ENCODE measurements around the gene TIGD6. TPM values are rescaled to one million over a fixed set of nuclear protein-coding genes. Genes with fewer than 3 reads are reported as not detected.
A peak's percentile ranks its signal among the peaks of the same experiment; 100 is the strongest.
"Not testable (repeated sequence)": the region's sequence is repeated elsewhere in the genome, so short reads cannot be mapped to it uniquely, and the experiment has no call there.

TIGD6 gene
- total and polyA plus RNA-seq, 3 experiments from 2014 or later = 1.5 to 3.1 (median 3.0) TPM

GRCh38 chr5:149946118-149946517, 54.3 kb downstream of the TIGD6 start:
- Mint-ChIP-seq H3K4me1 (no peaks in the 10 kb centered on the region), H3K4me3 (no peak overlapping the region), H3K36me3 (no peaks in the 10 kb centered on the region), H3K9me3 (no peaks in the 10 kb centered on the region), H3K27ac (no peak overlapping the region), H3K27me3 (peaks cover 3 to 37% of the 10 kb centered on the region in 2 donors)
- H3K9me3 ChIP-seq (ENCODE audit: low read length) = no peaks in the 10 kb centered on the region
- no peak for DNase-seq
- H3K4me3 ChIP-seq (ENCODE audit: low read length) = no peak overlapping the region
- no peak overlapping the region for H3K27ac ChIP-seq (ENCODE audit: low read depth, low read length)
- ChIA-PET CTCF (interaction anchor here (1.3 kb wide), 1 partner anchor 16 kb away, joined by 4 read pairs; no protein-coding TSS in a partner anchor), POLR2A (no interaction called here)
- H3K4me1 ChIP-seq (ENCODE audit: insufficient read depth, low read length) = no peaks in the 10 kb centered on the region
- H3K36me3 ChIP-seq (ENCODE audit: insufficient read depth, low read length) = no peaks in the 10 kb centered on the region
- H3K27me3 ChIP-seq (ENCODE audit: insufficient read depth, low read length, poor library complexity, severe bottlenecking) = no peaks in the 10 kb centered on the region

- H3K4me3 ChIP-seq (ENCODE audit: low read length) = no peak within 1 kb of the TSS
- peak within 1 kb of the TSS in 2 of 8 donors; percentile 34 to 82 for H3K27ac Mint-ChIP-seq
- H3K27me3 Mint-ChIP-seq = peaks cover 3 to 37% of the 10 kb centered on the region in 2 donors
- ChIA-PET POLR2A (no interaction called here), CTCF (no interaction called here)
- H3K9me3 ChIP-seq (ENCODE audit: low read length) = no peaks in the 10 kb centered on the region
- H3K27ac ChIP-seq (ENCODE audit: low read depth, low read length) = no peak within 1 kb of the TSS
- DNase-seq = no peak
- no peaks in the 10 kb centered on the region for H3K4me1 Mint-ChIP-seq
- H3K36me3 ChIP-seq (ENCODE audit: insufficient read depth, low read length) = no peaks in the 10 kb centered on the region
- H3K27me3 ChIP-seq (ENCODE audit: insufficient read depth, low read length, poor library complexity, severe bottlenecking) = no peaks in the 10 kb centered on the region
- H3K4me1 ChIP-seq (ENCODE audit: insufficient read depth, low read length) = no peaks in the 10 kb centered on the region
- no peaks in the 10 kb centered on the region for H3K36me3 Mint-ChIP-seq
- H3K4me3 Mint-ChIP-seq = no peak within 1 kb of the TSS
- no peaks in the 10 kb centered on the region for H3K9me3 Mint-ChIP-seq
Measured at GRCh38 chr5:149944666-149945065, 55.8 kb downstream of the TIGD6 start, which contains the start of gene PDE6A. Gene PDE6A (minus strand): TSS chr5:149944793. CDS start chr5:149944673, 120 bp downstream.

GRCh38 chr5:149943177-149943949, 57.1 kb downstream of the TIGD6 start:
- H3K4me1 Mint-ChIP-seq; CTCF ChIA-PET; H3K4me3 ChIP-seq (ENCODE audit: low read length): not testable (repeated sequence)

More at GRCh38 chr5:149943177-149943949, 57.1 kb downstream of the TIGD6 start:
- H3K27me3 Mint-ChIP-seq = peaks cover 3 to 28% of the 10 kb centered on the region in 2 donors
- H3K9me3 Mint-ChIP-seq; DNase-seq; POLR2A ChIA-PET; H3K4me3 Mint-ChIP-seq; H3K4me1 ChIP-seq (ENCODE audit: insufficient read depth, low read length); H3K27ac Mint-ChIP-seq; H3K9me3 ChIP-seq (ENCODE audit: low read length); H3K27me3 ChIP-seq (ENCODE audit: insufficient read depth, low read length, poor library complexity, severe bottlenecking); H3K36me3 ChIP-seq (ENCODE audit: insufficient read depth, low read length); H3K27ac ChIP-seq (ENCODE audit: low read depth, low read length); H3K36me3 Mint-ChIP-seq: not testable (repeated sequence)

Other genes with a start within 250 kb of the TIGD6 start
- not detected for gene PDE6A, start 55.9 kb downstream of the TIGD6 start, total RNA-seq
- not detected for gene PDE6A, start 55.9 kb downstream of the TIGD6 start, polyA plus RNA-seq
- gene SLC26A2, start 39.9 kb downstream of the TIGD6 start, total RNA-seq = 10 to 100 TPM in 1 of 2 experiments, 1 to 10 TPM in 1; 9.7 to 10.2 TPM
- 4.6 TPM for gene SLC26A2, start 39.9 kb downstream of the TIGD6 start, polyA plus RNA-seq
- gene HMGXB3, start 85 bp upstream of the TIGD6 start, total RNA-seq = 10 to 100 TPM; 36.8 to 40.7 TPM
- gene HMGXB3, start 85 bp upstream of the TIGD6 start, polyA plus RNA-seq = 15.3 TPM
- 1 to 10 TPM; 1.7 to 2.7 TPM for gene CSF1R, start 85.9 kb upstream of the TIGD6 start, total RNA-seq
- gene CSF1R, start 85.9 kb upstream of the TIGD6 start, polyA plus RNA-seq = 0.59 TPM
- gene PDGFRB, start 155.2 kb upstream of the TIGD6 start, total RNA-seq = 1 to 10 TPM in 1 of 2 experiments, under 1 TPM in 1; 0.66 to 2.0 TPM
- 0.81 TPM for gene PDGFRB, start 155.2 kb upstream of the TIGD6 start, polyA plus RNA-seq
- not detected for gene CDX1, start 166.1 kb upstream of the TIGD6 start, total RNA-seq
- not detected for gene CDX1, start 166.1 kb upstream of the TIGD6 start, polyA plus RNA-seq
- not detected for gene SLC6A7, start 189.4 kb upstream of the TIGD6 start, total RNA-seq
- gene SLC6A7, start 189.4 kb upstream of the TIGD6 start, polyA plus RNA-seq = not detected

Data from CD8-positive, alpha-beta memory T cell (primary cell).